HG02970 (cell line): ENCODE results near the gene KLF13.
"Not testable (repeated sequence)": the region's sequence is repeated elsewhere in the genome, so short reads cannot be mapped to it uniquely, and the experiment has no call there.

Experiments used
- ATAC-seq: cut with Tn5 transposase; IDR thresholded peaks from one replicate; pipeline ENCODE4 v1.9.1; 2021; ENCODE audit warnings: mild to moderate bottlenecking, moderate library complexity, moderate number of reproducible peaks; ENCODE audit not compliant: unreplicated experiment, low FRiP score

KLF13 gene

DNA sequence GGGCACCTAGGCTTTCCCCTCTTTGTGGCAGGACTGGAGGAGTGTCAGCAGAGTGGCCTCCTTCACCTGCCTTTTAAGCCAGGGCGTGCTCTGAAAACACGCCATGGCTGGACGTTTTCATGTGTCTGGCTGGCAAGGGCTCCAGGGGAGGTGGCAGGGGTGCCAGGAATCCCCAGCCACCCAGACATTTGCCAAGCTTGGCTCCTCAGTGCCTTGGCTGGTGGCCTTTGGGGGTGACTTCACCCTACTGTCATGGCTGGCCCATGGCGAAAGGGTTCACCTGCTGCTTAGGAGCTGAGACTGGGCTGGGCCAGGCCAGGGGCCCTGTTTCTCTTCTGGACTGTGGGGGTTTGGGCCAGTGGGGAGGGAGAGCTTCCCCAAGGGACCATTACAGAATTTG lies 17.6 kb downstream of the KLF13 start:
- ATAC-seq, result no peak

DNA sequence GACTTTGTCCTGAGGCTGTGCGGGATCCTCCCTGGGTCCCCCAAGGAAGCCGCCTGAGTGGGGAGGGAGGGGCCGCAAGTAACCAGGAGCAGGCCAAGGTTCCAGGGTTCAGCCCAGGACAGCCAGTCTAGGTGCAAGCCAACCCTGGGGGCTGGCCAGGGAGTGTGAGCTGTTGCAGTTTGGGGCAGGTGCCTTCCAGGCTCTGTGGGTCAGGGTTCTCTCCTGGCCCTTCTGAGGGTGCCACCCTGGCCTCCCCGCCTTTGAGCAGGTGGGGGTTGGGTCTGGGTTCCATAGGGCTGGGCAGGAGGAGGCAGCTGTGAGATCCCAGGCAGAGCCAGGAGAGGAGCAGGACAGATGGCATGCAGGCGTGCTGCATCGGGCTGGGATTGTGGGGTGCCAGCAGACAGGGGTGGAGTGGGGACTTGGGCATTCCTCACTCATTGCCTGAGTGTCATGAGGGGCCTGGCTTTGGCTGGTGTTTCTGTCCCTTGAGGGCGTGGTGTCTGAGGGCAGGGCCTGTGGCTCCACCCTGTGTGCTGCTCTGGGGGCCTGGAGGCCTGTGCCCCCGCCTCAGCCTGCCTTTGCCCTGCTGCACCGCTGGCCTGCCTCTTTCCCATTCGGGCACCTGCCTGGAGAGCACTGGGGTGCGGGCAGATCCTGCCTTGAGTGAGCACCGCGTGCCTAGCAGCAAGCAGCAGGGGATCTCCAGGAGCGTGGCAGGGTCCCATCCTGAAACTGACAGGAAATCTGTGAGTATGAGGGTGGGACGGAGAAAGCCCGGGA lies 18.4 kb downstream of the KLF13 start:
- ATAC-seq, result no peak

DNA sequence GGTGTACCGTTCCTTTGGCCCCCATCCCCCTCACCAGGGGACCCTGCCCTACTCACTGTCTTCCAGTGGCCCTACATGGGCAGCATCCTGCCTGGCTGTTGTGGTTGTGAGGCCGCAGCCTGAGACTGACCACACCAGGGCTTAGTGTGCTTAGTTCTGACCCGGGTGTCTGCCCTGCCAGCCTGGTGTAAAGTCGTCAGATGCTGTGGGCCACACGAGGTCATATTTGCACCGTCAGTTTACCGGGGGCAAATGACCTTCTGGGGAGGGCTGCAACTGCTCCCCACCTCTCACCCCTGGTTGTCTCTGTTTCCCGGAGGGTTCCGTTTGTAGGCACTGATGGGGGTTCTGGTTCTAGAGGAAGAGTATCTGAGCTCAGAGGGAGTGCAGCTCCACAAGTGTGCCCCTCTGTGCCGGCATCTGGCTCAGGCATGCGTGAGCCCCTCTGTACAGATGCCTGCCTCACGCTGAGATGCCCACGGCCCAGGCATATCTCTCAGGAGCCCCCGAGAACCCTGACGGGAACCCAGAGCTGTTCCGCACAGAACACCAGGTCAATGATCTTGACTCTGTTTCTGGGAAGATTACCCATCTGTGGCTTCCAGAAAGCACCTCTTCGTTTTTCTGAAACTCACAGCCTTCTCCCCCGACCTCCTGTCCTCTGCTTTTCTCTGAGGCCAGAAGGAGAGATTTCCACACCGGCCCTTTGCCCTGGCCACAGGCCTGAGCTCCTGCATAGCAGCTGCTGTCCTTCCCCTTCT lies 19.2 kb downstream of the KLF13 start:
- ATAC-seq, result no peak

DNA sequence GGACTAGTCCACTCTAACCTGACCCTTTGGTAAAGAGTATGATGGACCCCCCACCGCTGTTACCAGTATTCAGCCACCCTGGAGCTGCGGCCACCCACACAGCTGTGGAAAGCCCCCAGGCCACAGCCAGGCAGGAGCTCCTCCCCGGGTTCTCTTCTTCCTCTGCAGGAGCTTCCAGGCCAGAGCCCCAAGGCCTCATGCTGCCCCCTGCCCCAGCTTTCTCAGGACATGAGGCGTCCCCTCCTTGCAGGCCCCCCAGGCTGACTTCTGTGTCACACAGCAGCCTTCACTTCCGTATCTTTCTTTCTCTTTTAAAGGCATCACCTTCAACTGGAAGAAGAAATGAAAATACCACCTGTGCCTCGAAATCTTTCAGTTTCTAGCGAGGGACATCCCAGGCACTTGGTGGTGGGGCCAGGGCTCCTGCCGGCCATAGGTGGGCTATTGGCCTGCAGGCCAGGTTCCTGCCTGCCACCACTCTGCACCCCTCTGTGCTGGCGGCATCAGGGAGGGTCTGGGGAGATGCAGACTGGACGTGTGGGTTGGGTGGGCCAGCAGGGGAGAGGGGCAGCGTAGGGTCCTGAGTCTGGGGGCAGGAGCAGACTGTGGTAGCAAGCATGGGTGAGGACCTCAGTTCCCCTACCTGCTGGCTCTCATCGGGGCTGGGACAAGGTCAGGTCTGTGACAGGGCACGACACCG lies 19.9 kb downstream of the KLF13 start:
- no peak for ATAC-seq

DNA sequence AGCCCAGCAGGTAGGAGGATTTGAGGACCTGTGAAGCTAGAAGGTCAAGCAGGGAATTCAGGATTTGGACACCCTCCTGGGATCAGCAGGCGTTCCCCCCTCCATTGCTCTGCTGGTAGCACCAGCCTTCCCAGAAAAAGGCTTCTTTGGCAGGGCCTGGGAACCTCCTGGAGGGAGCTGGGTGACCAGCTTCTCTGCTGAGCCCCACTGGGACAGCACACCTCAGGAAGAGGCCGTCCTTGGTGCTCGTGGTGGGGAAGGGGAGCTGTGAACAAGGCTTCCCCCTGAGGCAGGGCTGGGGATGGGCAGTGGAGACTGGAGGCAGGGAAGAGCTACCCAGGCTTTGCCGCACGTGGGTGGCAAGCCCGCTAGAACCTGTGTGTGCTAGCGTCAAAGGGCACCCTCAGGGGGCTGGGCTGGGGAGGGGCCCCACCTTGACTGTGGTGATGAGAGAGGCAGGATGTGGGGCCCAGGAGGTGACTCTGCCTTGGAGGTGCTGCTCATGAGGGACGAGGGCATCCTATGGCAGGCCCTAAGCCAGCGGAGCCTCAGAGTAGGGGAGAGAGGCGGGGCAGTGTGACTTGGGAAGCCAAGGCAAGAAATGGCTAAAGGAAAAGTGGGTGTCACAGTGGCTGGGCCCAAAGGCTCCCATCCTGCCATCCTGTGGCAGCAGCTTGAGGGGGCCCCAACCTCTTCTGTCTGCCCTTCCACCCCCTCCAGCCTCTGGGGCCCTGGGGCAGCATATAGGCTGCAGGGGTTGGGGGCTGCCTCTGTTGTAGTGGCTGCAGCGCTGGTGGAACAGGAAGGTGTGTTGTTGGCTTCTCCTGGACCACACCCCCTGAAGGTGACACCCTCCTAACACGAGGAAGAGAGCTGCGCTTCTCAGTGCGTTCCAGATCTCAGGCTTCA lies 20.7 kb downstream of the KLF13 start:
- ATAC-seq, result no peak

DNA sequence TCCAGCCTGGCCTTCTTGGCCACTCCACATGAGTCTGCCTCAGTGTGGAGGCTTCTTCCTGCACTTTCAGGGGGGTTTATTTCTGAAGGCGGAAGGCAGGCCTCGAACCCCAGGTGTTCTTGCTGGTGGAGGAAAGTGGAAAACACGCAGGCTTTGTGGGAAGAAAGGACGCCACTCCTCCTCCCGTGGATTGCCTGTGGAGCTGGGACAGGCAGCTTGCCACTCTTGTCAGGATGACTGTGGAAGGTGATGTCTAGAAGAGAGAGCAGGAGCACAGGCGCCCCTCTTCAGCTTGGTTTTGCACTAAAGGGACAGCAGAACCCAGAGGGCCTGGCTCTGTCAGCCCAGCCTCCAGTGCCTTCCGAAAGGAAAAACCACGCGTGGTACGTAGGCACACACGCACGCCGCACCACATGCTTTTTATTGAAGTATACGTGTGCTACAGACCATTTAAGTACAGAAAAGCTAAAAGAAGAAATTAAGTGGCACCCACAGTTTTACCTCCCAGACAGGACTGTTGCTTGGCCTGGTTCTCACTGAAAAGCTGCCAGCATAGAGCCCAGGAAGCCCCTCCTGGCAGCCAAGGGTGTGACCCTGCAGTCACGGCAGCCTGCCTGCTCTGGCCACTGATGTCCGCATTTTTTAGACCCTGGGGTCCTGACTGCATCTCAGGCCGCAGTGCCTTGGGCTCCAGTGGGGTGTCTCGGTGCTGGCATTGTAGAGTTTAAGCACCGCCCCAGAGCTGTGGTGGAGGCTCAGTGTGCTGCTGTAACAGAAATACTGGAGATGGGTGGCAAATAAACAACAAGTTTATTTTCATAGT lies 21.6 kb downstream of the KLF13 start:
- no peak for ATAC-seq

DNA sequence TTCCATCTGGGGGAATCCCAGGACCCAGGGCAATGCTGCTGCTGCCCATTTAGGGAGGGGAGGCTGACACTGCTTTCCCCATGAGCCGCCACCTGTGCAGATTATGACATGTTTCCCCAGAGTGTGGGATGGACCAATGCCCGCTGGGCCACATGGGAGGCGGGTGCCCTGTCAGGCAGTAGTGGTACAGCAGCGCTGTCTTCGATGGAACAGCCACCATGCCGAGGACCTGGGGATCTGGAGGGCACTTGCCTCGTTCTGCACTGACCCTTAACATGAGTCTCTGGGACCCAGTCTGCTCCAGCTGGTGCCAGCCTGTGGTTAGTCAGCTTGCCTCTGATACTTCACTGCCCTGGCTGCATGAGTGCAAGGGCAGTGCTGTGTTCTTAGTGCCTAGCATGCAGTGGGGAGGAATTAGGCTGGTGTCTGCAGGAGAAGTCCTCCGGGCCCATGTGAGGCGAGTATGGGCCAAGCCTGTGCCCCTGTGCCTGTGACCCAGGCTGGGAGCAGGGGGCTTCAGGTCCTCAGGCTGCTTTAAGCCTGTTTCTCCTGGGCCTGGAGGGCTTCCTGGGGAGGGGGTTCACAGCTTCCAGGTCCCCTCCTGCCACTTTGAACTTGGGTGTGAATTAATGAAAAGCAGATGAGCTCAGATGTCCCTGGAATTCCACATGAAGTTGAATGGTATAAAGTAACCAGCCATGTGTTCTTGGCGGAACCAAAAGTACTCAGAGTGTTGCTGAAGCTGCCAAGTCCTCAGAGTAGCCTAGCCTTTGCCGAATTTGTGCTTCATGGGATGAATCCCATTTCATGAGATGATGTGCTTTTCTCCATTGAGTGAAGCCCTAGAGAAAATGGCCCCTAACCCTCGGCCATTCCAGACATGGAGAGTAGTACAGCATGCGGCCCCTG lies 22.9 kb downstream of the KLF13 start:
- no peak for ATAC-seq

DNA sequence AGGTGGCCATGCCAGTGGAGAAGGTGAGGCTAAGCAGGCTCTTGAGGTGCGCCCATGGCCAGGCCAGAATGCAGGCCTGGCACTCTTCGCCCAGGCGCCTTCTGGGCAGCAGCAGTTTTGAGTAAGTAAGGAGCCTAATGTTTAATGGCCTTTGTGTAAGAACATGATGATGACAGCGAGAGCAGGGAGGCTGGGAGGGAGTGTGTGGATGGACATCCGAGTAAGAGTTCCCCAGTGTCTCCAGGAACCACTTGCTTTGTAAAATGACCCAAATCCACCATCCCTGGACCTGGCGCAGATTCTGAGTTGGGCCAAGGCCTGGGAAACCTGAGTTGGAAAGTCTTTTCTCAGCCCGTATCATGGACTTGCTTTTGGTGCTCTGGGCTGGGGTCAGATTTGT lies 24.1 kb downstream of the KLF13 start:
- no peak for ATAC-seq

DNA sequence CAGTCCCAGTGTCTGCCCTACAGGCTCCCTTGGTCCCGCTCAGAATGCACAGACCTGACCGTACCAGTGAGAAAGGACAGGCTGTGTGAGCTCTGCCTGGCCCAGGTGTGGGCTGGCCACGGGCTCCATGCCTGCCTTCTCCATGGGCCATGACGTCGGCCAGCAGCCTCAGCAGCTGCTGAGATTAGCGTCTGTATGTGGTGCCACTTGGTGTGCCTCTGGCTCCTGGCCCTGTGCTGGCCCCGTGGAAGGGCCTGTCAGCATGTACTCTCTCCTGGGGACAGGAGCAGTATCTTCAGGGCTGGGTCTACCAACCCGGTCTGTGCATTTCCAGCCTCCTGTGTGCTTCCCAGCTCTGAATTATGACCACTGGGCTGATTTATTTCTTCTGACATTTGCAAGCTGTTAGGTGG lies 25.7 kb downstream of the KLF13 start:
- no peak for ATAC-seq

DNA sequence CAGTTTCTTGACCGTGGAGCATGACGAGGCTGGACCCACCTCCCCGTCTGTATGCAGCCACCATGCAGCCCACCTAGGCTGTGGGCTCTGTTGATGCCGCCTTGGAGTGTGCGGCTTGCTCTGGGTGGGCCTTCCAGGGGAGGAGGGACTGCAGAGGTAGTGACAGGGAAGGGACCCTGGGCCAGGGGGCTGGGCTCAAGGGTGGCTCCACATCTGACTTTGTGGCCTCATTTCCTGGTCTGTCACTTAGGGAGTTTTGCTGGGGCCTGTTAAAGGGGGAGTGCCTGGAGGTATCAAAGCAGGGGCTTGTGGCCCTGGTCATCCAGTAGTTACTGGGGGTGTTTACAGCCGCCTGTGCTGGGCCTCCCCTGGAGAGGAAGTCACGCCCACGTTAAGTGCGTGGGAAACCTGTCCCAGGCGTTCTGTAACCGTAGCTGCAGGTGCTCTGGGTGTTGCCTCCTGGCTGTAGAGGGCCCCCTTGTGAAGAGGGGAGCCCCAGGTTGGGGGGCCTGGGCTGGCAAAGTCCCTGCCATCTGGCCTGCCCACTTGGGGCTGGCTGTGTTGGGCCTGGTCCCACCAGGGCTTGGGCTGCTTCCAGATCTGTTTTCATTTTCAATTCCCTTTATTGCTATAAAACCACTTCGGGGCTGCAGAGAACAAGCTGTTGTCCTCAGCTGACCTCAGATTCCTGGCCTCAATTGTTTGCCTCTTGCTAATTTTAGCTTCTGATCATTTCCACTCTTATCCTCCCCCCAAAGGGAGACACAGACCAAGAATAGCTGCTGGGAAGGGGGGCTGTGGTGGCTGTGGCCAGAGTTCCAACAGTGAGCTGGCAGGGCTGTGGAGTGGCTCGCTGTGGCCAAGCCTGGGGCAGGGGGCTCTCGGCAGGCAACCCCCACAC lies 26.5 kb downstream of the KLF13 start:
- peak; percentile 55 for ATAC-seq

DNA sequence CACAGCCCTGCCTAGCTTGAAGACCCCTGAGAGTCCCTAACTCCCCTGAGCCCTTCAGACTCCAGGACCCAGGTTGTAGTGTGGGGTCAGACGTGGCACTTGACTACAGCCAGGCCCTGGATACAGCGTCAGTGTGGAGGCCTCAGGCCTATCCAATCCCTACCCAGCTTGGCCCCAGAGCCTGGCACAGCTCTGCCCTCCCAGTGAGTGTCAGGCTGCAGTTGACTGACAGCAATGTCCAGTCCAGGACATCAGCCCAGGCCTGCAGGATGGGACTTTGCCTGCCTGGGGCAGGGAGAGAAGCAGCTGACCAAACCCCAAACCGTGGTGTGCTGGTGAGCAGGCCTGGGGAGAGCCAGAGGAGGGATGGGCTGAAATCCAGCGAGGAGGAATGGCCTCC lies 27.3 kb downstream of the KLF13 start:
- no peak for ATAC-seq

DNA sequence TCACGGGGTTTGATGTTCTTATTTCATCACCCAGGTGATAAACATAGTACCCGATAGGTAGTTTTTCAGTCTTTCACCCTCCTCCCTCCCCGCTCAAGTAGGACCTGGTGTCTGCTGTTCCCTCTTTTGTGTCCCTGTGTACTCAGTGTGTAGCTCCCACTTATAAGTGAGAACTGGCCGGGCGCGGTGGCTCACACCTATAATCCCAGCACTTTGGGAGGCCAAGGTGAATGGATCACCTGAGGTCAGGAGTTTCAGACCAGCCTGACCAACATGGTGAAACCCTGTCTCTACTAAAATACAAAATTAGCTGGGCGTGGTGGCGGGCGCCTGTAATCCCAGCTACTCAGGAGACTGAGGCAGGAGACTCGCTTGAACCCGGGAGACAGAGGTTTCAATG lies 29.5 kb downstream of the KLF13 start:
- ATAC-seq, result not testable (repeated sequence)

DNA sequence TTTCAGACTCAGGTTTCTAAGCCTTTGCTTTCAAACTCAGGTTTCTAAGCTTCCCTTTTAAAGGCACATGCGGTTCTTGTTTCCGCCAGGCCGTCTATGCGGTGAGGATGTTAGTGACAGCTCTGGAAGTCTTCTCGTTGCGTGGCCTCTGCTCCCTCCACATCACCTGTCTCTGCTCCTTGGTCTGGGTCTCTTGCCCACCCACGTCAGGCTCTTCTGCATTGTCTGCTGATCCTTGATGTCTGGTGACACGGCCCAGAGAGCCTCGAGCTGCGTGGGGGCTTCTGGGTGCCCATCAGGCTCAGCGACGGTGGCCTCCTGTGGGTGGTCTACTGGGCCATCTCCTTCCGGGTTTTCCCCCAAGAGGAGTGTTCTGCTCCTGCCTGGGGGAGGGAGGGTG lies 30.5 kb downstream of the KLF13 start:
- no peak for ATAC-seq

DNA sequence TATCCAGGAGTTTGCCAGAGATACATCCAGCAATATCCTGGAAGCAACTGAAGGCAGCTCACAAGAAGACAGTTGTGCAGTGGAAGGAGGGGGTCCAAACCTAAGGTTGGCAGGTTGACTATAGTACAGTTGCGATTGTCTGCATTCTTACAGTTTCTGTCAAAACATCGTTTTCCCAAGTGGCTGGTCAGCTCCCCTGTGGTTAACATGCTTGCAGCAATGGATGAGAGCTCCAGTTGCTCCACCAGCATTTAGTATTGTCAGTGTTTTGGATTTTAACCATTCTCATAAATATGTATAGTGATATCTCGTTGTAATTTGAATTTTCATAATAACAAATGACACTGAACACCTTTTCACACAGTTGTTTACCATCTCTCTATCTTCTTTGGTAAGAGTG lies 31.5 kb downstream of the KLF13 start:
- ATAC-seq, result no peak

DNA sequence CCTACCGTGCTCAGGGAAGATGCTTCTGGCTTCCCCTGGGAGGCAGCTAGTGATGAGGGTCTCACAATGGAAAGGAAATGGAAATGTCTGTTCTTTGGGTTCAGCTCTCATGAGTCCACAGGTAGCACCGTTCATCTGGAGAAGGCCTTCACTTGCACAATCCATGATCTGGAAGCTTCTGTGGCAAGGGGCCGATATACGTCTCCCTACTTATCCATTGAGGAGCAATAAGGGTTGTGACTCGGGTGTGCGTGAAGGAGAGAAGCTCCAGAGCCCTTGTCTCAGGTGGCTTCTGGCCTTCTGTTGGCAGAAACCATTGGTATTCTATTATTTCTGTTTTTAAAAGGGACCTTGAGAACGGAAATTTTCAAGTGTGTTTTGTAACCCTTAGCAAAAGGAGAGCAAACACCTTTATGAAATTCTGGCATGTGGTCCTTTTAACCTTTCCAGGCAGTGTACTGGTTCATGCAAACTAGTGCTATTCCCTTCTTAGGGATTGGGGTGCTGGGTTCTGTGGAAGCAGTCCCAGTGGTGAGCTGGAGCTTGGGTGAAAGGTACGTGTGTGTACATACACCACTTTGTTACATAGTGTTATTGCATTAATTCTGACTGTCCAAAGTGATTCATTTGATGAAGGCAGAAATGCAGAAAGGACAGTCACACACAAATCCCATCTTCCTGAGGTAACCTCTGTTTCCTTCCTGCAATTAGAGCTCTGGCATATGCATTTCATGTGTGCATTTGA lies 32.5 kb downstream of the KLF13 start:
- ATAC-seq, result no peak

DNA sequence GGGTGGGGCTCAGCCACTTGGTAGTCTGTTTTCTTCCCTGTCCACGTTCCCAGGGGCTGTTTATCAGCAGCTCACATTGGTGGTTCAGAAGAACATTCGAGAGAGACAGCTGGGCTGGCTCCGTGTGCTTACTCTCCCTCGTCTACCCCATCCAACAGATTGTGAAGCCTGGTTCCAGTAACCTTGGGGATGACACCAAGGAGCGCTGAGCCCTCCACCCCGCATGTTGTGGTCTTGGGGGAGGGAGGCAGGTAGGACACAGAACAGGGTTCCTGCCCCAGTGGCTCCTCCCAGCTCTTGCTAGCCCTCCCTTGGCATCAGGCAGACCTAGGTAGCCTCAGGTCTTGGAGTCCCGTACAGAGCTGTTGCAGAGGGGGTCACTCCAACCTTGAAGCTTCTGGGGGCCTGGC lies 33.1 kb downstream of the KLF13 start:
- no peak for ATAC-seq

DNA sequence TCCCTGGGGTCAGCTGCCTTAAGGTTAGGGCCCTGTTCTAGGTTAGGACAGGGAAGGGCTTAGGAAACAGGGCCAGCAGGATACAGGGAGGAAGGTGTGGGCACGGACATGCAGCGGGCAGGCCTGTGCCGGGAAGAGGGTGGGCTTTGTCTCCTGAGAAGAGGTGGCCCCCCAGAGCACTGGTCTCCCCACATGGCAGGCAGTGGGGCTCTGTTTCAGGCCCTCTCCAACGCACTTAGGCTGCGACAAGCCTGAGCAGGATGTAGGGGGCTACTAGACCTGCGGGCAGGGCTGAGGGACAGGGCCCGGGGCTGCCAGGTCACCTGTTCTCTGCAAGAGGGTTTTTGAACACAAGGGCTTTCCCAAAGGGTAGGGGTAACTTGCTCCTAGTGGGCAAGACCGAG lies 33.5 kb downstream of the KLF13 start:
- no peak for ATAC-seq
